GM19240 (cell line): ENCODE data around the gene RFC3.

ENCODE experiments used
- DNase-seq: peaks from one replicate; pipeline ENCODE4 v3.0.0; 2011; ENCODE audit warnings: low spot score; ENCODE audit not compliant: insufficient read length

Gene RFC3

GRCh38 chr13:33863188-33863789, 45.3 kb downstream of the RFC3 start:
- DNase-seq = no peak

GRCh38 chr13:33865945-33866344, 48.0 kb downstream of the RFC3 start:
- no peak for DNase-seq

- no peak for DNase-seq
These were observed 49.5 kb downstream of the RFC3 start for GRCh38 chr13:33867472-33867871.

GRCh38 chr13:33868343-33868994, 50.5 kb downstream of the RFC3 start:
- no peak for DNase-seq

- no peak for DNase-seq
These were observed 51.1 kb downstream of the RFC3 start for GRCh38 chr13:33869005-33869404.

- no peak for DNase-seq
These were observed 52.2 kb downstream of the RFC3 start for GRCh38 chr13:33870046-33870668.

GRCh38 chr13:33871207-33872004, 53.5 kb downstream of the RFC3 start:
- DNase-seq = no peak

GRCh38 chr13:33872005-33872351, 54.0 kb downstream of the RFC3 start:
- DNase-seq = no peak

GRCh38 chr13:33873251-33873908, 55.4 kb downstream of the RFC3 start:
- no peak for DNase-seq

- DNase-seq = no peak
These were observed 56.9 kb downstream of the RFC3 start for GRCh38 chr13:33874871-33875270.

- no peak for DNase-seq
These were observed 57.9 kb downstream of the RFC3 start for GRCh38 chr13:33875618-33876401.

- DNase-seq = no peak
These were observed 58.9 kb downstream of the RFC3 start for GRCh38 chr13:33876716-33877394.

GRCh38 chr13:33879118-33879517, 61.2 kb downstream of the RFC3 start:
- DNase-seq = no peak

GRCh38 chr13:33882804-33883203, 64.9 kb downstream of the RFC3 start:
- no peak for DNase-seq

GRCh38 chr13:33884531-33885220, 66.7 kb downstream of the RFC3 start:
- no peak for DNase-seq
